NCI-H82 treated with DMSO at 0.1 percent for 48 hours (cell line): ENCODE data around the gene RAI1.

Source experiments
- DNase-seq: peaks from one replicate; lab custom pipeline; 2025; ENCODE audit not compliant: unreplicated experiment; lab: John Stamatoyannopoulos, UW

The RAI1 gene

GRCh38 chr17:17813055-17813724 lies 131.9 kb downstream of the RAI1 start:
- DNase-seq: no peak

- no peak for DNase-seq
Measured at GRCh38 chr17:17813725-17814095, 132.5 kb downstream of the RAI1 start.

GRCh38 chr17:17814162-17815061 lies 133.2 kb downstream of the RAI1 start:
- no peak for DNase-seq

- no peak for DNase-seq
Measured at GRCh38 chr17:17815062-17815406, 133.8 kb downstream of the RAI1 start.

- DNase-seq: no peak
Measured at GRCh38 chr17:17815436-17816200, 134.4 kb downstream of the RAI1 start.

GRCh38 chr17:17816240-17816814 lies 135.1 kb downstream of the RAI1 start:
- DNase-seq: no peak

GRCh38 chr17:17816831-17817551 lies 135.7 kb downstream of the RAI1 start:
- DNase-seq: no peak

GRCh38 chr17:17817552-17817947 lies 136.3 kb downstream of the RAI1 start:
- no peak for DNase-seq

- peak; percentile 73 for DNase-seq
Measured at GRCh38 chr17:17818088-17818526, 136.8 kb downstream of the RAI1 start.

GRCh38 chr17:17819111-17819510 lies 137.9 kb downstream of the RAI1 start:
- no peak for DNase-seq

GRCh38 chr17:17819561-17819995 lies 138.3 kb downstream of the RAI1 start:
- no peak for DNase-seq

- no peak for DNase-seq
Measured at GRCh38 chr17:17820046-17820445, 138.8 kb downstream of the RAI1 start.

- DNase-seq: no peak
Measured at GRCh38 chr17:17820463-17821158, 139.4 kb downstream of the RAI1 start.

- DNase-seq: no peak
Measured at GRCh38 chr17:17822189-17822588, 140.9 kb downstream of the RAI1 start.

- no peak for DNase-seq
Measured at GRCh38 chr17:17822616-17823015, 141.4 kb downstream of the RAI1 start.

- DNase-seq: peak; percentile 70
Measured at GRCh38 chr17:17823433-17824118, 142.3 kb downstream of the RAI1 start.

- no peak for DNase-seq
Measured at GRCh38 chr17:17824119-17824782, 143.0 kb downstream of the RAI1 start.

GRCh38 chr17:17824783-17825614 lies 143.7 kb downstream of the RAI1 start:
- no peak for DNase-seq
